Measurements from ENCODE around the gene E2F6.

Gene E2F6

GRCh38 chr2:11414372-11415124, 51.4 kb downstream of the E2F6 start:
- no peaks in the 10 kb centered on the region for H3K9me2 ChIP-seq (replicated peaks; ENCODE audit: low read depth, low read length)
- H3K4me1 ChIP-seq (ENCODE audit: insufficient read depth, low read length, poor library complexity, severe bottlenecking) = peaks cover 11% of the 10 kb centered on the region
- H3K27me3 ChIP-seq (ENCODE audit: insufficient read depth, low read length, poor library complexity, severe bottlenecking) = no peaks in the 10 kb centered on the region
- no peaks in the 10 kb centered on the region for H3K79me2 ChIP-seq (ENCODE audit: insufficient read depth, low read length)
- no peaks in the 10 kb centered on the region for H3F3A ChIP-seq (ENCODE audit: low read depth)
- no peak overlapping the region for H2AFZ ChIP-seq (ENCODE audit: low read length)
- H3K4me3 ChIP-seq (ENCODE audit: low read length, poor library complexity, severe bottlenecking) = no peak overlapping the region
- H3K9ac ChIP-seq (ENCODE audit: low read depth, low read length, poor library complexity, severe bottlenecking) = no peak overlapping the region
- H3K4me2 ChIP-seq (ENCODE audit: low read depth, low read length, poor library complexity, severe bottlenecking) = no peak overlapping the region
- TF ChIP-seq EZH2phosphoT487 (IDR thresholded peaks at IDR 0.05; ENCODE audit: borderline replicate concordance) = no peak
- TF ChIP-seq CTCF (conservative IDR thresholded peaks at IDR 0.05; ENCODE audit: low read length) = no peak
- no peaks in the 10 kb centered on the region for H3K9me3 ChIP-seq (ENCODE audit: insufficient read depth, low read depth, low read length)
- no peaks in the 10 kb centered on the region for H3K36me3 ChIP-seq (ENCODE audit: insufficient read depth, low read length)
- no peaks in the 10 kb centered on the region for H4K20me1 ChIP-seq (ENCODE audit: insufficient read depth, low read length, poor library complexity, severe bottlenecking)

- TF ChIP-seq EZH2phosphoT487 (IDR thresholded peaks at IDR 0.05; ENCODE audit: borderline replicate concordance) = no peak
- TF ChIP-seq CTCF (conservative IDR thresholded peaks at IDR 0.05; ENCODE audit: low read length) = no peak
- Histone ChIP-seq H3K9me3 (ENCODE audit: insufficient read depth, low read depth, low read length) (no peaks in the 10 kb centered on the region), H3K9me2 (replicated peaks; ENCODE audit: low read depth, low read length) (no peaks in the 10 kb centered on the region), H3F3A (ENCODE audit: low read depth) (no peaks in the 10 kb centered on the region), H3K36me3 (ENCODE audit: insufficient read depth, low read length) (no peaks in the 10 kb centered on the region), H3K4me2 (ENCODE audit: low read depth, low read length, poor library complexity, severe bottlenecking) (no peak overlapping the region), H4K20me1 (ENCODE audit: insufficient read depth, low read length, poor library complexity, severe bottlenecking) (no peaks in the 10 kb centered on the region), H3K4me1 (ENCODE audit: insufficient read depth, low read length, poor library complexity, severe bottlenecking) (peaks cover 11% of the 10 kb centered on the region), H2AFZ (ENCODE audit: low read length) (no peak overlapping the region), H3K27me3 (ENCODE audit: insufficient read depth, low read length, poor library complexity, severe bottlenecking) (no peaks in the 10 kb centered on the region), H3K9ac (ENCODE audit: low read depth, low read length, poor library complexity, severe bottlenecking) (no peak overlapping the region), H3K79me2 (ENCODE audit: insufficient read depth, low read length) (no peaks in the 10 kb centered on the region), H3K4me3 (ENCODE audit: low read length, poor library complexity, severe bottlenecking) (no peak overlapping the region)
These were observed 53.5 kb downstream of the E2F6 start for GRCh38 chr2:11412449-11412810.

GRCh38 chr2:11411768-11412448, 54.1 kb downstream of the E2F6 start:
- Histone ChIP-seq H3K36me3 (ENCODE audit: insufficient read depth, low read length) (no peaks in the 10 kb centered on the region), H3K4me3 (ENCODE audit: low read length, poor library complexity, severe bottlenecking) (peak overlapping the region; percentile 43)
- no peak for TF ChIP-seq EZH2phosphoT487 (IDR thresholded peaks at IDR 0.05; ENCODE audit: borderline replicate concordance)
- TF ChIP-seq CTCF (conservative IDR thresholded peaks at IDR 0.05; ENCODE audit: low read length) = peak; percentile 94

More at GRCh38 chr2:11411768-11412448, 54.1 kb downstream of the E2F6 start:
- H4K20me1 ChIP-seq (ENCODE audit: insufficient read depth, low read length, poor library complexity, severe bottlenecking) = no peaks in the 10 kb centered on the region
- H3F3A ChIP-seq (ENCODE audit: low read depth) = no peaks in the 10 kb centered on the region
- no peaks in the 10 kb centered on the region for H3K27me3 ChIP-seq (ENCODE audit: insufficient read depth, low read length, poor library complexity, severe bottlenecking)
- peak overlapping the region; percentile 20 for H3K9ac ChIP-seq (ENCODE audit: low read depth, low read length, poor library complexity, severe bottlenecking)
- H3K4me2 ChIP-seq (ENCODE audit: low read depth, low read length, poor library complexity, severe bottlenecking) = peak overlapping the region; percentile 42
- no peaks in the 10 kb centered on the region for H3K9me2 ChIP-seq (replicated peaks; ENCODE audit: low read depth, low read length)
- H2AFZ ChIP-seq (ENCODE audit: low read length) = no peak overlapping the region; the same call in 1 of the 2 replicates
- H3K79me2 ChIP-seq (ENCODE audit: insufficient read depth, low read length) = no peaks in the 10 kb centered on the region
- H3K4me1 ChIP-seq (ENCODE audit: insufficient read depth, low read length, poor library complexity, severe bottlenecking) = peaks cover 11% of the 10 kb centered on the region
- no peaks in the 10 kb centered on the region for H3K9me3 ChIP-seq (ENCODE audit: insufficient read depth, low read depth, low read length)

All from Loucy (cell line).